Neural progenitor cell (in vitro differentiated cells): ENCODE data around the gene URB1.

Source experiments
- EZH2 ChIP-seq: fragments of 200-600 bp; sonication (generic); IDR thresholded peaks from 2 replicates; pipeline ENCODE4 v1.6.1; 2017; ENCODE audit warnings: antibody characterized with exemption, mild to moderate bottlenecking, moderate library complexity
- TF ChIP-seq, protein P1 (sequence below): fragments of 200-600 bp; sonication (generic); IDR thresholded peaks from 2 replicates; pipeline ENCODE4 v1.5.1; 2017; ENCODE audit warnings: antibody characterized with exemption, mild to moderate bottlenecking

GRCh38 chr21:32308696-32309095 lies 84.1 kb downstream of the URB1 start:
- TF ChIP-seq, protein P1, sequence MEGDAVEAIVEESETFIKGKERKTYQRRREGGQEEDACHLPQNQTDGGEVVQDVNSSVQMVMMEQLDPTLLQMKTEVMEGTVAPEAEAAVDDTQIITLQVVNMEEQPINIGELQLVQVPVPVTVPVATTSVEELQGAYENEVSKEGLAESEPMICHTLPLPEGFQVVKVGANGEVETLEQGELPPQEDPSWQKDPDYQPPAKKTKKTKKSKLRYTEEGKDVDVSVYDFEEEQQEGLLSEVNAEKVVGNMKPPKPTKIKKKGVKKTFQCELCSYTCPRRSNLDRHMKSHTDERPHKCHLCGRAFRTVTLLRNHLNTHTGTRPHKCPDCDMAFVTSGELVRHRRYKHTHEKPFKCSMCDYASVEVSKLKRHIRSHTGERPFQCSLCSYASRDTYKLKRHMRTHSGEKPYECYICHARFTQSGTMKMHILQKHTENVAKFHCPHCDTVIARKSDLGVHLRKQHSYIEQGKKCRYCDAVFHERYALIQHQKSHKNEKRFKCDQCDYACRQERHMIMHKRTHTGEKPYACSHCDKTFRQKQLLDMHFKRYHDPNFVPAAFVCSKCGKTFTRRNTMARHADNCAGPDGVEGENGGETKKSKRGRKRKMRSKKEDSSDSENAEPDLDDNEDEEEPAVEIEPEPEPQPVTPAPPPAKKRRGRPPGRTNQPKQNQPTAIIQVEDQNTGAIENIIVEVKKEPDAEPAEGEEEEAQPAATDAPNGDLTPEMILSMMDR = no peak
- no peak for TF ChIP-seq EZH2
